Osteoblast (primary cell): Measurements from ENCODE around the gene PPP1R2B. TPM values are rescaled to one million over a fixed set of nuclear protein-coding genes. Genes with fewer than 3 reads are reported as not detected.
A peak's percentile ranks its signal among the peaks of the same experiment; 100 is the strongest.

Experiments used
- DNase-seq: peaks from one replicate; pipeline ENCODE4 v3.0.0; 2011; ENCODE audit warnings: low spot score, mixed read lengths; ENCODE audit not compliant: insufficient read length; ENCODE audit errors: missing footprints
- H2AFZ ChIP-seq: 2 replicates; pipeline ENCODE4 v1.6.0; 2011; ENCODE audit warnings: mild to moderate bottlenecking, low read length
- H3K27ac ChIP-seq: 2 replicates; pipeline ENCODE4 v1.5.1; 2011; ENCODE audit warnings: mild to moderate bottlenecking, low read depth, low read length, moderate library complexity
- H3K27me3 ChIP-seq: 2 replicates; pipeline ENCODE4 v1.6.0; 2012; ENCODE audit warnings: mild to moderate bottlenecking, control low read depth, inconsistent platforms, low read length, moderate library complexity; ENCODE audit not compliant: insufficient read depth
- H3K36me3 ChIP-seq: 2 replicates; pipeline ENCODE4 v1.5.1; 2011; ENCODE audit warnings: mild to moderate bottlenecking, low read length, control low read depth, moderate library complexity; ENCODE audit not compliant: insufficient read depth
- H3K4me1 ChIP-seq: 2 replicates; pipeline ENCODE4 v1.5.1; 2011; ENCODE audit warnings: mild to moderate bottlenecking, low read length, control low read depth, moderate library complexity; ENCODE audit not compliant: insufficient read depth
- H3K4me2 ChIP-seq: 2 replicates; pipeline ENCODE4 v1.6.0; 2011; ENCODE audit warnings: mild to moderate bottlenecking, low read length; ENCODE audit not compliant: insufficient read depth
- H3K4me3 ChIP-seq: fragments of 200-600 bp; sonication (generic); 3 replicates; pipeline ENCODE4 v1.5.1; 2012; ENCODE audit warnings: mild to moderate bottlenecking, low read length, inconsistent platforms; ENCODE audit not compliant: insufficient read depth
- H3K79me2 ChIP-seq: 2 replicates; pipeline ENCODE4 v1.6.0; 2012; ENCODE audit warnings: mild to moderate bottlenecking, low read length, control low read depth, inconsistent platforms; ENCODE audit not compliant: insufficient read depth
- H3K9me3 ChIP-seq: 2 replicates; pipeline ENCODE4 v1.5.1; 2011; ENCODE audit warnings: low read depth, low read length, control low read depth
- H4K20me1 ChIP-seq: 2 replicates; pipeline ENCODE4 v1.6.0; 2012; ENCODE audit warnings: mild to moderate bottlenecking, low read length, control low read depth; ENCODE audit not compliant: insufficient read depth
- total RNA-seq: library from RNA; depleted of rRNA; stranded (reverse); fragments of >200 nt; gene quantifications from 2 replicates; pipeline ENCODE4 v1.2.3, GENCODE V29; 2012
- TF ChIP-seq, protein P1 (sequence below): IDR thresholded peaks from 2 replicates; pipeline ENCODE4 v1.5.1; 2011; ENCODE audit warnings: mild to moderate bottlenecking, low read depth, low read length, moderate library complexity; ENCODE audit errors: extremely low read depth

Gene PPP1R2B
- total RNA-seq, 1 donor: under 0.01 TPM

DNA sequence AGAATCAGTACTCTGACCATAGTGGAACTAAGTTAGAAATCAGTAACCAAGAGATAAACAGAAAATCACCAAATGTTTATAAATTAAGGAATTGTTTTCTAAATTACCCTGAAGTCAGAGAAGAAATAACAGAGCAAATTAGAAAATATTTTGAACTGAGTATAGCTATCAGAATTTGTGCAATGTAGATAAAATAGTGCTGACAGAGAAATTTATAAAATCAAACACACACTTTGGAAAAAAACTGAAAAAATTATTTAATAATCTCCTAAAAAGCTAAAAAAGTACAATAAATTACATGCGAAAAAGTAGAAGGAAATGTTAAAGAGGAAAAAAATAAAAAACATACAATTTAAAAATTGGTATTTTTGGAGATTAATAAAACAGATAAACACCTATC lies 37.1 kb upstream of the PPP1R2B start:
- H3K4me2 ChIP-seq: no peak overlapping the region
- H3K27ac ChIP-seq: no peak overlapping the region
- H3K4me1 ChIP-seq: no peaks in the 10 kb centered on the region
- H3K36me3 ChIP-seq: no peaks in the 10 kb centered on the region
- H4K20me1 ChIP-seq: no peaks in the 10 kb centered on the region
- H3K9me3 ChIP-seq: no peaks in the 10 kb centered on the region
- H2AFZ ChIP-seq: no peak overlapping the region
- no peaks in the 10 kb centered on the region for H3K79me2 ChIP-seq
- H3K27me3 ChIP-seq: no peaks in the 10 kb centered on the region
- no peak overlapping the region for H3K4me3 ChIP-seq
- DNase-seq: no peak
- TF ChIP-seq, protein P1, sequence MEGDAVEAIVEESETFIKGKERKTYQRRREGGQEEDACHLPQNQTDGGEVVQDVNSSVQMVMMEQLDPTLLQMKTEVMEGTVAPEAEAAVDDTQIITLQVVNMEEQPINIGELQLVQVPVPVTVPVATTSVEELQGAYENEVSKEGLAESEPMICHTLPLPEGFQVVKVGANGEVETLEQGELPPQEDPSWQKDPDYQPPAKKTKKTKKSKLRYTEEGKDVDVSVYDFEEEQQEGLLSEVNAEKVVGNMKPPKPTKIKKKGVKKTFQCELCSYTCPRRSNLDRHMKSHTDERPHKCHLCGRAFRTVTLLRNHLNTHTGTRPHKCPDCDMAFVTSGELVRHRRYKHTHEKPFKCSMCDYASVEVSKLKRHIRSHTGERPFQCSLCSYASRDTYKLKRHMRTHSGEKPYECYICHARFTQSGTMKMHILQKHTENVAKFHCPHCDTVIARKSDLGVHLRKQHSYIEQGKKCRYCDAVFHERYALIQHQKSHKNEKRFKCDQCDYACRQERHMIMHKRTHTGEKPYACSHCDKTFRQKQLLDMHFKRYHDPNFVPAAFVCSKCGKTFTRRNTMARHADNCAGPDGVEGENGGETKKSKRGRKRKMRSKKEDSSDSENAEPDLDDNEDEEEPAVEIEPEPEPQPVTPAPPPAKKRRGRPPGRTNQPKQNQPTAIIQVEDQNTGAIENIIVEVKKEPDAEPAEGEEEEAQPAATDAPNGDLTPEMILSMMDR: no peak

DNA sequence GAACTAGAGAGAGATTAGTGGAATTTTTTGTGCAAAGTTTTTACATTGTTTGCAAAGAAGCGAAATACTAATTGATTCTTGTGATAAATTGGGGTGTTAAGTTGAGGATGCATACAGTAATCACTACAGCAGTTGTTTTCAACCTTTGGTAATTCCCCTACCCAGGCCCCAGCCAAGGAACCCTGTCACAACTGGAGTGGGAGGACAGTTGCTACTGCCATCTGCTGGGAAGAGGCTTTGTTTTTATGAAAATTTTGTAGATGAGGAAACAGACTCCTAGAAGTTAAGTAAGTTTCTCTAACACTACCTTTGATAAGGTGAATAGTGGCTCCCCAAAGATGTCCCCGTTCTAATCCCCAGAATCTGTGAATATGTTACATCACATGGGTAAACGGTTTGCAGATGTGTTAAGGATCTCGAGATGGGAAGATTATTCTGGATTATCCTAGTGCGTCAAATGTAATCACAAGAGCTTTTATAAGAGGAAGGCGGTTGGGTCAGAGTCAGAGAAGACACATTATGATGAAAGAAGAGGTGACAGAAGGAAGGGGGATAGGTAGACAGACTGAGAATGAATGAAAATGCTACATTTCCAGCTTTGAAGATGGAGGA lies 34.0 kb upstream of the PPP1R2B start:
- no peak for DNase-seq
- Histone ChIP-seq H3K4me2 (no peak overlapping the region), H3K4me1 (no peaks in the 10 kb centered on the region), H3K36me3 (no peaks in the 10 kb centered on the region), H2AFZ (no peak overlapping the region), H3K79me2 (no peaks in the 10 kb centered on the region), H3K27ac (no peak overlapping the region), H3K27me3 (no peaks in the 10 kb centered on the region), H3K9me3 (no peaks in the 10 kb centered on the region), H3K4me3 (no peak overlapping the region), H4K20me1 (no peaks in the 10 kb centered on the region)
- TF ChIP-seq, protein P1: peak; percentile 59

DNA sequence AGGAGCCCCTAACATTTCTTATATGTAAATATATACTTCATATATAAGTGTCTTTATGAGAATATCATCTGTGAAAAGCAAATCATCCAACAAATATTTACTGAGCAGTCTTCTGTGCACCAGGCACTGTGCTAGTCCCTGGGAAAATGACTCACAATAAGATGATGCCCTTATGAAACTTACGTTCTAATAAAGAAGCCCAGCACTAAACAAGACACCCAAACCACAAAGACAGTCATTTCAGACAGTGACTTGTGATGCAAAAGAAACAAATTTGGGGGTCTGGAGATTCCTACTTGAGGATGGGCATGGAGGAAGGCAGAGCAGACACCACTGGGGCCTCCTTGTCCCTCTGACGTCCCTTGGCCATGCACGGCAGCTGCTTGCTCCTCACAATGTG lies 30.6 kb upstream of the PPP1R2B start:
- Histone ChIP-seq H3K27ac (no peak overlapping the region), H3K4me3 (no peak overlapping the region), H3K9me3 (no peaks in the 10 kb centered on the region), H3K4me2 (no peak overlapping the region), H2AFZ (no peak overlapping the region), H3K4me1 (no peaks in the 10 kb centered on the region), H3K36me3 (no peaks in the 10 kb centered on the region), H3K79me2 (no peaks in the 10 kb centered on the region), H3K27me3 (no peaks in the 10 kb centered on the region), H4K20me1 (no peaks in the 10 kb centered on the region)
- DNase-seq: no peak
- TF ChIP-seq, protein P1: no peak

DNA sequence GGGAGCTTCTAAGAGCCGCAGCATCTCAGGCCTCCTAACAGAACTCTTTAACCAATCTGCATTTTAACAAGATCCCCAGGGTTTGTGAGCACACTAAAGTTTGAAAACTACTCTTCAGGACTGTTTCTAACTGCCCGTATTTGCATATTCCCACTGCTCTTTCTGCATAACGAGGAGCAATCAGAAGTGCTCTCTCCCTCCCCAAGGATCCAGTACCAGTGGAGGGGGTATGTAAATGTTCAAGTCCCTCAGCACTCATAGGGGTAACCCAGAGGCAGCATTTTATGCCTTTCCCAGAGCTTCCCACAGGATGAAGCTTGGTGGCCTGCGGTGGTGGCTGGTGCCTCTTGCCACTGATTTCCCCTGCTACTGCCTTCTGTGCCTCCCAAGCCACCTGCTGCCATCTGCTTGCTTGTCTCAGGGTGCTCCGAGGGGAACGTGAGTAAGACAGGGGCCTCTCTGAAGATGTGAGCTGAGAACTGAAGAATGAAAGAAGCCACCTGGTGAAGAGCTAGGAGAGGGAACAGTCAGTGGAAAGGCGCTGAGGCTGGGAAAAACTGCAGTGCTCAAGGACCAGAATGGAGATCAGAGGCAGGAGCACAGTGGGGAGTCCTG lies 30.0 kb upstream of the PPP1R2B start:
- H3K4me1 ChIP-seq: no peaks in the 10 kb centered on the region
- H3K27ac ChIP-seq: no peak overlapping the region
- no peaks in the 10 kb centered on the region for H3K27me3 ChIP-seq
- H3K4me3 ChIP-seq: no peak overlapping the region
- DNase-seq: no peak
- TF ChIP-seq, protein P1: no peak
- no peak overlapping the region for H3K4me2 ChIP-seq
- no peaks in the 10 kb centered on the region for H3K36me3 ChIP-seq
- no peaks in the 10 kb centered on the region for H4K20me1 ChIP-seq
- H2AFZ ChIP-seq: no peak overlapping the region
- H3K9me3 ChIP-seq: no peaks in the 10 kb centered on the region
- H3K79me2 ChIP-seq: no peaks in the 10 kb centered on the region
